Lung (tissue), 12 donors: ENCODE results near the gene CPA5. TPM values are rescaled to one million over a fixed set of nuclear protein-coding genes. Genes with fewer than 3 reads are reported as not detected.
A peak's percentile ranks its signal among the peaks of the same experiment; 100 is the strongest.

ENCODE experiments used
- ATAC-seq: fragments of 200-7000 bp; cut with Tn5 transposase; one replicate; pipeline ENCODE4 v1.9.1; 2020; ENCODE audit warnings: moderate number of reproducible peaks; ENCODE audit not compliant: insufficient read depth, low FRiP score
- DNase-seq, 3 donors: peaks; one replicate each; pipeline ENCODE4 v3.0.0-alpha.2; 2013 to 2017
- H3K27ac ChIP-seq, 2 donors: one replicate each; pipeline ENCODE4 v1.5.1; 2013; ENCODE audit warnings: mild to moderate bottlenecking in 2 of 2, moderate library complexity in 2 of 2, control low read depth in 1 of 2, inconsistent platforms in 1 of 2, low read depth in 1 of 2, low read length in 1 of 2
- H3K27me3 ChIP-seq, 3 donors: one replicate each; pipeline ENCODE4 v1.5.1; 2013; ENCODE audit warnings: low read length in 2 of 3; ENCODE audit not compliant: control insufficient read depth in 3 of 3, insufficient read depth in 3 of 3
- H3K36me3 ChIP-seq, 4 donors: one replicate each; pipeline ENCODE4 v1.5.1; 2013; ENCODE audit warnings: low read length in 4 of 4, mild to moderate bottlenecking in 1 of 4, moderate library complexity in 1 of 4; ENCODE audit not compliant: control insufficient read depth in 4 of 4, insufficient read depth in 4 of 4
- H3K4me1 ChIP-seq, 5 donors: one replicate each; pipeline ENCODE4 v1.5.1; 2013; ENCODE audit warnings: low read length in 5 of 5, mild to moderate bottlenecking in 2 of 5, moderate library complexity in 1 of 5; ENCODE audit not compliant: control insufficient read depth in 5 of 5, insufficient read depth in 5 of 5
- H3K4me3 ChIP-seq: one replicate; pipeline ENCODE4 v1.5.1; 2013; ENCODE audit warnings: mild to moderate bottlenecking, control low read depth, moderate library complexity
- H3K9ac ChIP-seq, 2 donors: one replicate each; pipeline ENCODE4 v1.5.1; 2013; ENCODE audit warnings: low read length in 2 of 2, control low read depth in 1 of 2; ENCODE audit not compliant: insufficient read depth in 1 of 2
- H3K9me3 ChIP-seq, 4 donors: one replicate each; pipeline ENCODE4 v1.5.1; 2013; ENCODE audit warnings: low read length in 3 of 4, mild to moderate bottlenecking in 1 of 4, moderate library complexity in 1 of 4; ENCODE audit not compliant: control insufficient read depth in 4 of 4, insufficient read depth in 3 of 4
- WGBS, 2 donors: extraction: QIAGEN DNeasy Blood & Tissue Kit; methylation state at CpG; one replicate each; pipeline ENCODE4 v1.1.7; 2013; 5-methylcytosine and 5-hydroxymethylcytosine counted together
- polyA plus RNA-seq, 2 donors: library from polyadenylated mRNA; stranded (reverse); fragments of 200-250 nt; gene quantifications; one replicate each; pipeline ENCODE4 v1.2.1, GENCODE V29; 2013
- total RNA-seq, 2 donors: library from RNA; depleted of rRNA in 1 of 2; stranded (reverse); fragments of >200 nt in 1 of 2; gene quantifications; one replicate each; pipeline ENCODE4 v1.2.1, GENCODE V29; 2014 to 2021
- TF ChIP-seq, protein P1 (sequence below): IDR thresholded peaks from 2 replicates; pipeline ENCODE4 v1.5.1; 2012; ENCODE audit warnings: mild to moderate bottlenecking; ENCODE audit errors: control extremely low read depth, extremely low read depth
- donor health status: control.
- donor health status: control.
- donor health status: Bipolar disorder and iron deficiency.
- donor health status: healthy.
- donor health status: DM: yes; HTN: yes; CAD: no.

Gene CPA5
- total and polyA plus RNA-seq, 4 donors = 0.08 to 0.10 TPM; not detected in 2

DNA sequence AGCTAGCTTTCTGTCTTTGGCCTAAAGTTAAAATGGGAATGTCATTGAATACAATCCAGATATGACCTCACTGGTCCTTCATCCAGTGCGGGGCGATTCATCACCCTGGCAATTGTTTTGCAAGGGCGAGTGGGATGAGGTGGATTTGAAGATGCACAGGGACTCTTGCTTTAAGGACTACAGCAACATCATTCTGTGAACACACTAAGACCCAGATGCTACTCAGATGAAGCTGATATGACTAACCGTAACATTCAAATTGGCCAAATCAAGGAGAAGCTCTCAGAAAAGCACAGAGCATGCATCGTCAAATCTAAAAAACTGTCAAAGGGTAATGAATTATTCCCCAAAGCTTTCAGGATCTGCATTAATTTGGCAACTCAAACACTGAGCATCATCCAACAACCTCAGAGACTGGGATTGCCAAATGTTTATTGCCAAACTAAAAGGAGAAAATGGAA lies 48.5 kb downstream of the CPA5 start:
- H3K27me3 ChIP-seq = no peaks in the 10 kb centered on the region
- DNase-seq (peak in 2 of 3 donors; percentile 53 to 57), ATAC-seq (peak; percentile 11)
- H3K27ac ChIP-seq = peak overlapping the region in 1 of 2 donors; percentile 11
- 73 to 75% methylated on average over 5 of the region's 5 CpGs for WGBS, 2 donors
- no peak overlapping the region for H3K4me3 ChIP-seq
- H3K9me3 ChIP-seq = no peaks in the 10 kb centered on the region
- H3K36me3 ChIP-seq = peaks cover 0 to 3% (median 1%) of the 10 kb centered on the region in 4 donors
- TF ChIP-seq, protein P1, sequence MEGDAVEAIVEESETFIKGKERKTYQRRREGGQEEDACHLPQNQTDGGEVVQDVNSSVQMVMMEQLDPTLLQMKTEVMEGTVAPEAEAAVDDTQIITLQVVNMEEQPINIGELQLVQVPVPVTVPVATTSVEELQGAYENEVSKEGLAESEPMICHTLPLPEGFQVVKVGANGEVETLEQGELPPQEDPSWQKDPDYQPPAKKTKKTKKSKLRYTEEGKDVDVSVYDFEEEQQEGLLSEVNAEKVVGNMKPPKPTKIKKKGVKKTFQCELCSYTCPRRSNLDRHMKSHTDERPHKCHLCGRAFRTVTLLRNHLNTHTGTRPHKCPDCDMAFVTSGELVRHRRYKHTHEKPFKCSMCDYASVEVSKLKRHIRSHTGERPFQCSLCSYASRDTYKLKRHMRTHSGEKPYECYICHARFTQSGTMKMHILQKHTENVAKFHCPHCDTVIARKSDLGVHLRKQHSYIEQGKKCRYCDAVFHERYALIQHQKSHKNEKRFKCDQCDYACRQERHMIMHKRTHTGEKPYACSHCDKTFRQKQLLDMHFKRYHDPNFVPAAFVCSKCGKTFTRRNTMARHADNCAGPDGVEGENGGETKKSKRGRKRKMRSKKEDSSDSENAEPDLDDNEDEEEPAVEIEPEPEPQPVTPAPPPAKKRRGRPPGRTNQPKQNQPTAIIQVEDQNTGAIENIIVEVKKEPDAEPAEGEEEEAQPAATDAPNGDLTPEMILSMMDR = no peak
- H3K4me1 ChIP-seq = peaks cover 0 to 60% (median 23%) of the 10 kb centered on the region in 5 donors
- peak overlapping the region in 1 of 2 donors; percentile 76 for H3K9ac ChIP-seq

DNA sequence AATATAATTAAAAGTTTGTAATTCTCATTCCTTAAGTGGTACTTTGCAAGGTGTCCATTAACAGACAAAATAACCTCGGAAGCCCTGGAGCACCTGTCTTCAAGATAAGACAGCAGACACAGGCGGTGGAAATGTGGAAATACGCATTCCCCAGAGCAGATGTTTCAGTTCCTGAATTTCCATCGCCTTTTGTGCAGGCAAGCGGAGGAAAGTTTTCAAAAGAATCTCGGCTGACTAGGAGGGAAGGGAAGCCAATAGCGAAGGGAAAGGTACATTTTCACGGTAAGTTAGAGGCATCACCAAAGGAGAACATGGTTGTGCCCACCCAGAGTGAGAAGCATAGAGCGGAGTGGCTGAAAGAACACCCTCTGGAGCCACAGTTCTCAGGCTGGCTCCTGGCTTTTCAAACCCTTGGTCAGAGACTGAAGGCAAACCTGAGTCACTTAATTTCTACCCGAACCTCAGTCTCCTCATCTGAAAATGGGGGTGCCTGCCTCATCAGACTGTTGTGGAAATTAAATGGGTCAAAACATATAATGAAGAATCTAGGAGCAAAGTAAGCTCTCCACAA lies 49.3 kb downstream of the CPA5 start:
- H3K36me3 ChIP-seq = peaks cover 0 to 5% (median 2%) of the 10 kb centered on the region in 4 donors
- no peaks in the 10 kb centered on the region for H3K9me3 ChIP-seq
- WGBS, 2 donors = 30 to 69% methylated on average over 10 of the region's 10 CpGs
- TF ChIP-seq, protein P1 = no peak
- H3K4me1 ChIP-seq = peaks cover 0 to 68% (median 29%) of the 10 kb centered on the region in 5 donors
- no peak for DNase-seq
- H3K27me3 ChIP-seq = no peaks in the 10 kb centered on the region
- H3K27ac ChIP-seq = peak overlapping the region in 1 of 2 donors; percentile 4
- ATAC-seq = no peak
- H3K9ac ChIP-seq = no peak overlapping the region
- no peak overlapping the region for H3K4me3 ChIP-seq

DNA sequence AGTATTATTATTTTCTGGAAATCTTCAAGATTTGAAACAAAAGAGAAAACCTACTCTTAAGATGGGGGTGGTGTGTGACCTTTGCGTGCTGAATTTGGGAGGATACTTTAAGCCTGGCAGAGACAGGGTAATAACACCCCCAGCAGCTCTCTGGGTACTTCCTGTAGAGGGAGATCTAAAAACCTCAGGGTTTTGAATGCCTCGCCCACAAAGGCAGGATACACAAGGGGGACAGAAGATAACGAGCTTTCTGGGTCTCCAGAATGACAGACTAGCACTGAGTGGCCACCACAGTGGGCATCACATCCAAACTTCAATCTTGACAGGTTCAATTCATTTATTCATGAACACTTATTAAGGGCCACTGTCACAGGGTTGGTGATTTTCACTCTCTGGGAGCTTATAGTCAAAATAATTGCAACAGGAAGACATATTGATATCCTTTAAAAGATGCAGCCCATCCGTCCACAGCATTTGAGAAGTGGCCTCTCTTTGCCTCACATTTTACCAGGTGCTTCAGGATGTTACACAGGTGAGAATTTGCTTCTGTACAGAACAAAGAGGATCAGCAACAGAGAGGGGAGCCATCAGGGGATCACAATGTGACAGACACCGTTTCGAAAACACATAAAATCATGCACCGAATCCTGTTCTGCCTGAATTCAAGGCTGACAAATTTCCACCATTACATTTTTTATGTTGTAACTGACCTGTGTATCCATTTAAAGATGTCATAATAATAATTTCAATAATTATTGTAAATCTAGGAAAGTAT lies 50.0 kb downstream of the CPA5 start:
- Histone ChIP-seq H3K9me3 (no peaks in the 10 kb centered on the region), H3K4me1 (peaks cover 0 to 71% (median 31%) of the 10 kb centered on the region in 5 donors), H3K27ac (no peak overlapping the region), H3K4me3 (no peak overlapping the region), H3K36me3 (peaks cover 0 to 5% (median 2%) of the 10 kb centered on the region in 4 donors), H3K9ac (peak overlapping the region in 1 of 2 donors; percentile 56), H3K27me3 (no peaks in the 10 kb centered on the region)
- ATAC-seq (no peak), DNase-seq (no peak)
- TF ChIP-seq, protein P1 = no peak
- WGBS, 2 donors = 55 to 74% methylated on average over 7 of the region's 7 CpGs
